HG02870 (cell line): ENCODE data around the gene EFNA4.

Source experiments
- ATAC-seq: cut with Tn5 transposase; IDR thresholded peaks from one replicate; pipeline ENCODE4 v1.9.1; 2021; ENCODE audit warnings: mild to moderate bottlenecking, moderate library complexity; ENCODE audit not compliant: unreplicated experiment

The EFNA4 gene

GRCh38 chr1:155063550-155064110 is at the start of gene EFNA4:
Gene EFNA4, plus strand, starts transcription at chr1:155063740. Its CDS starts 84 bp downstream, at chr1:155063824.
- peak; percentile 64 for ATAC-seq

- no peak for ATAC-seq
These were observed 48.6 kb upstream of the EFNA4 start for GRCh38 chr1:155014709-155015508.

GRCh38 chr1:155015527-155016230 is 47.9 kb upstream of the EFNA4 start:
- ATAC-seq, result no peak

GRCh38 chr1:155016231-155016831 is 47.2 kb upstream of the EFNA4 start:
- no peak for ATAC-seq

GRCh38 chr1:155017041-155017945 is 46.2 kb upstream of the EFNA4 start:
- ATAC-seq, result peak; percentile 74

- peak; percentile 23 for ATAC-seq
These were observed 45.6 kb upstream of the EFNA4 start for GRCh38 chr1:155017946-155018316.

GRCh38 chr1:155018617-155019348 is 44.8 kb upstream of the EFNA4 start:
- ATAC-seq, result no peak

GRCh38 chr1:155019377-155020245 is 43.9 kb upstream of the EFNA4 start:
- no peak for ATAC-seq

- no peak for ATAC-seq
These were observed 41.2 kb upstream of the EFNA4 start for GRCh38 chr1:155022136-155022926.

- no peak for ATAC-seq
These were observed 40.7 kb upstream of the EFNA4 start for GRCh38 chr1:155022927-155023236.

GRCh38 chr1:155023627-155024026 is 39.9 kb upstream of the EFNA4 start:
- ATAC-seq, result no peak

- ATAC-seq, result no peak
These were observed 39.2 kb upstream of the EFNA4 start for GRCh38 chr1:155024315-155024714.

- ATAC-seq, result no peak
These were observed 37.4 kb upstream of the EFNA4 start for GRCh38 chr1:155026154-155026553.

GRCh38 chr1:155026588-155026987 is 37.0 kb upstream of the EFNA4 start:
- no peak for ATAC-seq

GRCh38 chr1:155029513-155030242 is 33.9 kb upstream of the EFNA4 start:
- no peak for ATAC-seq

GRCh38 chr1:155030243-155030795 is 33.2 kb upstream of the EFNA4 start:
- no peak for ATAC-seq

GRCh38 chr1:155030899-155031298 is 32.6 kb upstream of the EFNA4 start:
- ATAC-seq, result no peak
